Right ventricle myocardium superior (tissue), 1 donor: ENCODE data around the gene NR2E1. TPM values are rescaled to one million over a fixed set of nuclear protein-coding genes. Genes with fewer than 3 reads are reported as not detected.

ENCODE experiments used
- ATAC-seq: fragments of 200-7000 bp; cut with Tn5 transposase; one replicate; pipeline ENCODE4 v1.9.1; 2020; ENCODE audit warnings: mild to moderate bottlenecking; ENCODE audit not compliant: poor library complexity
- DNase-seq: peaks from one replicate; pipeline ENCODE4 v3.0.0-alpha.2; 2020
- intact Hi-C: fragments of 100-400 bp; cut with DNase I; formaldehyde crosslinking; loops from one replicate; pipeline ENCODE4 v1.11.2; 2022
- total RNA-seq: library from RNA; stranded (reverse); fragmentation: NEBNext Ultra II Directional; extraction: Animal tissue kit (Norgen Biotek cat#: 25700); gene quantifications from one replicate; pipeline ENCODE4 v1.2.1, GENCODE V29; 2021
- donor health status: DM: no; HTN: yes; CAD: no; lungs with severe emphysema.

NR2E1 gene
- total RNA-seq, 1 donor from 2014 or later, result not detected

GRCh38 chr6:108168501-108169463 is 3.0 kb downstream of the NR2E1 start:
- peak; percentile 77 for ATAC-seq
- DNase-seq, result peak; percentile 59
- intact Hi-C loops, result no loop called here

- no peak for ATAC-seq
- no peak for DNase-seq
- intact Hi-C loops, result no loop called here
Measured at GRCh38 chr6:108169464-108170331, 3.9 kb downstream of the NR2E1 start.

GRCh38 chr6:108170332-108171290 is 4.8 kb downstream of the NR2E1 start:
- intact Hi-C loops, result no loop called here
- ATAC-seq, result no peak
- no peak for DNase-seq

GRCh38 chr6:108171291-108171917 is 5.6 kb downstream of the NR2E1 start:
- intact Hi-C loops, result no loop called here
- no peak for DNase-seq
- no peak for ATAC-seq

- intact Hi-C loops, result no loop called here
- DNase-seq (no peak), ATAC-seq (no peak)
Measured at GRCh38 chr6:108171918-108172516, 6.2 kb downstream of the NR2E1 start.

- intact Hi-C loops, result no loop called here
- no peak for DNase-seq
- no peak for ATAC-seq
Measured at GRCh38 chr6:108174371-108175175, 8.8 kb downstream of the NR2E1 start.

GRCh38 chr6:108175176-108175591 is 9.4 kb downstream of the NR2E1 start:
- DNase-seq, result no peak
- intact Hi-C loops, result no loop called here
- ATAC-seq, result no peak

- ATAC-seq (no peak), DNase-seq (no peak)
- intact Hi-C loops, result no loop called here
Measured at GRCh38 chr6:108175592-108176279, 9.9 kb downstream of the NR2E1 start.

- ATAC-seq, result no peak
- intact Hi-C loops, result no loop called here
- no peak for DNase-seq
Measured at GRCh38 chr6:108176281-108177089, 10.7 kb downstream of the NR2E1 start.

GRCh38 chr6:108179741-108180140 is 13.9 kb downstream of the NR2E1 start:
- intact Hi-C loops, result no loop called here
- no peak for DNase-seq
- no peak for ATAC-seq

- intact Hi-C loops, result no loop called here
- no peak for ATAC-seq
- no peak for DNase-seq
Measured at GRCh38 chr6:108180266-108180665, 14.4 kb downstream of the NR2E1 start.

GRCh38 chr6:108180776-108181175 is 15.0 kb downstream of the NR2E1 start:
- no peak for ATAC-seq
- no peak for DNase-seq
- intact Hi-C loops, result no loop called here

- DNase-seq, result no peak
- intact Hi-C loops, result no loop called here
- ATAC-seq, result no peak
Measured at GRCh38 chr6:108186226-108186625, 20.4 kb downstream of the NR2E1 start.

GRCh38 chr6:108187519-108187918 is 21.7 kb downstream of the NR2E1 start:
- intact Hi-C loops, result no loop called here
- ATAC-seq (no peak), DNase-seq (no peak)

GRCh38 chr6:108193131-108193530 is 27.3 kb downstream of the NR2E1 start:
- intact Hi-C loops, result no loop called here
- DNase-seq (no peak), ATAC-seq (no peak)

GRCh38 chr6:108193835-108194234 is 28.0 kb downstream of the NR2E1 start:
- intact Hi-C loops, result no loop called here
- ATAC-seq, result no peak
- no peak for DNase-seq
